ENCODE results near the gene LCN2. TPM values are rescaled to one million over a fixed set of nuclear protein-coding genes. Genes with fewer than 3 reads are reported as not detected.

LCN2 gene
- total and polyA plus RNA-seq, 3 donors from 2014 or later, result 2.2 TPM; not detected in 2

GRCh38 chr9:128150594-128151308 is 1.5 kb downstream of the LCN2 start:
- intact Hi-C loops (cut with DNase I; ENCODE audit: low total_unique reads), result no loop called here
- Histone ChIP-seq H3K27me3 (no peaks in the 10 kb centered on the region), H3K9me3 (no peaks in the 10 kb centered on the region), H3K36me3 (ENCODE audit: low read depth, missing control alignments) (no peaks in the 10 kb centered on the region), H3K4me3 (no peak overlapping the region), H3K4me1 (no peaks in the 10 kb centered on the region), H3K27ac (no peak overlapping the region)
- 84 to 85% methylated on average over 14 to 19 of the region's 19 CpGs for WGBS, 2 donors
- no peak for DNase-seq
- TF ChIP-seq POLR2A (IDR thresholded peaks at IDR 0.05) (no peak), CTCF (IDR thresholded peaks at IDR 0.05) (no peak)

GRCh38 chr9:128151309-128152132 is 2.3 kb downstream of the LCN2 start:
- H3K4me1 ChIP-seq, result no peaks in the 10 kb centered on the region
- no peak for TF ChIP-seq CTCF (IDR thresholded peaks at IDR 0.05)
- no peak for TF ChIP-seq POLR2A (IDR thresholded peaks at IDR 0.05)
- H3K4me3 ChIP-seq, result no peak overlapping the region
- H3K27me3 ChIP-seq, result no peaks in the 10 kb centered on the region
- WGBS, 2 donors, result 89 to 91% methylated on average over 18 of the region's 18 CpGs
- no peaks in the 10 kb centered on the region for H3K9me3 ChIP-seq
- no peak for DNase-seq
- intact Hi-C loops (cut with DNase I; ENCODE audit: low total_unique reads), result no loop called here
- no peaks in the 10 kb centered on the region for H3K36me3 ChIP-seq (ENCODE audit: low read depth, missing control alignments)
- no peak overlapping the region for H3K27ac ChIP-seq

- no peaks in the 10 kb centered on the region for H3K9me3 ChIP-seq
- intact Hi-C loops (cut with DNase I; ENCODE audit: low total_unique reads), result no loop called here
- no peaks in the 10 kb centered on the region for H3K36me3 ChIP-seq (ENCODE audit: low read depth, missing control alignments)
- WGBS, 2 donors, result 86 to 92% methylated on average over 12 to 13 of the region's 13 CpGs
- no peak overlapping the region for H3K4me3 ChIP-seq
- H3K27ac ChIP-seq, result no peak overlapping the region
- H3K4me1 ChIP-seq, result no peaks in the 10 kb centered on the region
- TF ChIP-seq CTCF (IDR thresholded peaks at IDR 0.05) (no peak), POLR2A (IDR thresholded peaks at IDR 0.05) (no peak)
- H3K27me3 ChIP-seq, result no peaks in the 10 kb centered on the region
- DNase-seq, result no peak
Observed at GRCh38 chr9:128152133-128153059, 3.1 kb downstream of the LCN2 start.

GRCh38 chr9:128153060-128153946 is 4.0 kb downstream of the LCN2 start:
- intact Hi-C loops (cut with DNase I; ENCODE audit: low total_unique reads), result no loop called here
- no peaks in the 10 kb centered on the region for H3K27me3 ChIP-seq
- no peak overlapping the region for H3K4me3 ChIP-seq
- no peaks in the 10 kb centered on the region for H3K9me3 ChIP-seq
- no peak overlapping the region for H3K27ac ChIP-seq
- no peaks in the 10 kb centered on the region for H3K4me1 ChIP-seq
- DNase-seq, result no peak
- WGBS, 2 donors, result 90 to 91% methylated on average over 16 to 26 of the region's 26 CpGs
- no peaks in the 10 kb centered on the region for H3K36me3 ChIP-seq (ENCODE audit: low read depth, missing control alignments)
- TF ChIP-seq POLR2A (IDR thresholded peaks at IDR 0.05), result no peak
- no peak for TF ChIP-seq CTCF (IDR thresholded peaks at IDR 0.05)
